Fibroblast of lung (primary cell): ENCODE measurements around the gene TPMT.

Experiments used
- CTCF ChIP-seq, 2 donors: IDR thresholded peaks in 1 of 2; conservative IDR thresholded peaks in 1 of 2; 1 replicate in 1 of 2; 2 replicates in 1 of 2; pipeline ENCODE4 v1.5.1; 2011 to 2012; ENCODE audit warnings: low read length in 2 of 2, control low read depth in 1 of 2, inconsistent platforms in 1 of 2, low read depth in 1 of 2, mild to moderate bottlenecking in 1 of 2
- EZH2 ChIP-seq: IDR thresholded peaks from 2 replicates; pipeline ENCODE4 v1.5.1; 2012; ENCODE audit warnings: low read length, control low read depth, mild to moderate bottlenecking; ENCODE audit errors: missing control alignments

- TF ChIP-seq CTCF (conservative IDR thresholded peaks at IDR 0.05 in 1 of 2, IDR thresholded peaks at IDR 0.05 in 1 of 2; ENCODE audit: low read depth in 1 of 2, low read length in 2 of 2) (no peak), EZH2 (no peak)
These were observed 6.0 kb upstream of the TPMT start for GRCh38 chr6:18160911-18161310.
